SK-N-SH (cell line): ENCODE data around the gene CHMP4A. TPM values are rescaled to one million over a fixed set of nuclear protein-coding genes. Genes with fewer than 3 reads are reported as not detected.
A peak's percentile ranks its signal among the peaks of the same experiment; 100 is the strongest.

ENCODE experiments used
- CTCF ChIA-PET: fragments of 300-600, 350-600 bp; formaldehyde crosslinking; extraction: SDS; loops from one replicate; lab custom pipeline; 2021; lab: Yijun Ruan, JAX
- POLR2A ChIA-PET: fragments of 350-600 bp; sonication (Branson Sonifier 250); formaldehyde crosslinking; extraction: SDS; loops from one replicate; lab custom pipeline; 2020; ENCODE audit warnings: antibody characterized with exemption, inconsistent platforms; lab: Yijun Ruan, JAX
- DNase-seq: peaks from one replicate; pipeline ENCODE4 v3.0.0; 2012
- H2AFZ ChIP-seq: fragments of 200-600 bp; sonication (generic); 2 replicates; pipeline ENCODE4 v1.8.1; 2016; ENCODE audit warnings: antibody characterized with exemption, mild to moderate bottlenecking, low read depth
- H3F3A ChIP-seq: fragments of 200-600 bp; sonication (generic); replicated peaks from 2 replicates; pipeline ENCODE3; 2016; ENCODE audit warnings: antibody characterized with exemption, mild to moderate bottlenecking; ENCODE audit not compliant: insufficient read depth
- H3K27ac ChIP-seq, 2 experiments: fragments of 200-500 bp in 1 of 2; fragments of 200-600 bp in 1 of 2; sonication (Bioruptor generic) in 1 of 2; sonication (generic), shearing (Covaris generic) in 1 of 2; 2 replicates each; pipeline versions ENCODE4 v1.5.1 to v1.6.1; 2014 to 2016; ENCODE audit warnings: low read depth in 2 of 2, inconsistent platforms in 1 of 2, low read length in 1 of 2, mild to moderate bottlenecking in 1 of 2, mixed read lengths in 1 of 2
- H3K27me3 ChIP-seq: fragments of 200-600 bp; sonication (generic), shearing (Covaris generic); 2 replicates; pipeline ENCODE4 v1.6.1; 2016; ENCODE audit warnings: mixed run types; ENCODE audit not compliant: insufficient read depth
- H3K36me3 ChIP-seq, 2 experiments: fragments of 200-500 bp in 1 of 2; fragments of 200-600 bp in 1 of 2; sonication (Bioruptor generic) in 1 of 2; sonication (generic) in 1 of 2; replicated peaks in 1 of 2; 2 replicates each; pipeline versions ENCODE3 to v1.5.1; 2014 to 2016; ENCODE audit warnings: low read length in 1 of 2, mild to moderate bottlenecking in 1 of 2; ENCODE audit not compliant: insufficient read depth in 2 of 2, control insufficient read depth in 1 of 2
- H3K4me1 ChIP-seq, 2 experiments: fragments of 200-500 bp in 1 of 2; fragments of 200-600 bp in 1 of 2; sonication (Bioruptor generic) in 1 of 2; sonication (generic), shearing (Covaris generic) in 1 of 2; 2 replicates each; pipeline versions ENCODE4 v1.5.1 to v1.6.1; 2014 to 2016; ENCODE audit warnings: low read depth in 1 of 2, low read length in 1 of 2, mixed run types in 1 of 2; ENCODE audit not compliant: insufficient read depth in 2 of 2, control insufficient read depth in 1 of 2
- H3K4me2 ChIP-seq: fragments of 200-600 bp; sonication (generic), shearing (Covaris generic); 2 replicates; pipeline ENCODE4 v1.6.1; 2017; ENCODE audit warnings: mixed run types
- H3K4me3 ChIP-seq, 2 experiments: fragments of 200-500 bp in 1 of 2; fragments of 200-600 bp in 1 of 2; sonication (Bioruptor generic) in 1 of 2; sonication (generic), shearing (Covaris generic) in 1 of 2; 2 replicates each; pipeline versions ENCODE4 v1.5.1 to v1.8.1; 2014 to 2016; ENCODE audit warnings: low read depth in 2 of 2, inconsistent platforms in 1 of 2, low read length in 1 of 2, mild to moderate bottlenecking in 1 of 2, mixed read lengths in 1 of 2, moderate library complexity in 1 of 2
- H3K79me2 ChIP-seq: fragments of 200-600 bp; sonication (generic); 2 replicates; pipeline ENCODE4 v1.8.1; 2017; ENCODE audit warnings: mild to moderate bottlenecking; ENCODE audit not compliant: insufficient read depth
- H3K9ac ChIP-seq: fragments of 200-600 bp; sonication (generic); 2 replicates; pipeline ENCODE4 v1.6.1; 2017; ENCODE audit warnings: mixed run types
- H3K9me2 ChIP-seq: fragments of 200-600 bp; sonication (generic); 2 replicates; pipeline ENCODE4 v1.6.1; 2017; ENCODE audit warnings: mixed run types
- H3K9me3 ChIP-seq: fragments of 200-600 bp; sonication (generic); 2 replicates; pipeline ENCODE4 v1.6.1; 2017; ENCODE audit warnings: mixed run types, mild to moderate bottlenecking, moderate library complexity
- H4K20me1 ChIP-seq: fragments of 200-600 bp; sonication (generic); 2 replicates; pipeline ENCODE4 v1.6.1; 2017; ENCODE audit warnings: mild to moderate bottlenecking, mixed run types; ENCODE audit not compliant: insufficient read depth
- ELF1 ChIP-seq: IDR thresholded peaks from 2 replicates; pipeline ENCODE4 v1.4.0; 2012
- EP300 ChIP-seq, 2 experiments: IDR thresholded peaks; 2 replicates each; pipeline versions ENCODE4 v1.4.0 to v1.6.1; 2012; ENCODE audit warnings: borderline replicate concordance in 1 of 2, low read depth in 1 of 2, low read length in 1 of 2
- EZH2phosphoT487 ChIP-seq: fragments of 200-600 bp; sonication (generic); IDR thresholded peaks from 2 replicates; pipeline ENCODE4 v1.6.1; 2017; ENCODE audit warnings: low read depth, mixed run types, mild to moderate bottlenecking, antibody characterized with exemption, moderate library complexity, borderline replicate concordance
- FOSL2 ChIP-seq: IDR thresholded peaks from 2 replicates; pipeline ENCODE4 v1.4.0; 2012; ENCODE audit warnings: low read depth, mild to moderate bottlenecking, moderate library complexity, borderline replicate concordance
- GABPA ChIP-seq: IDR thresholded peaks from 2 replicates; pipeline ENCODE4 v1.4.0; 2012; ENCODE audit warnings: low read depth, mild to moderate bottlenecking
- GATA2 ChIP-seq: sonication (generic); formaldehyde crosslinking; IDR thresholded peaks from 2 replicates; pipeline ENCODE4 v1.5.0; 2020; ENCODE audit warnings: mild to moderate bottlenecking, missing genetic modification reagents
- JUND ChIP-seq: IDR thresholded peaks from 2 replicates; pipeline ENCODE4 v1.4.0; 2012
- MEF2A ChIP-seq: IDR thresholded peaks from 2 replicates; pipeline ENCODE4 v1.4.0; 2012; ENCODE audit warnings: low read depth, borderline replicate concordance
- NRF1 ChIP-seq: IDR thresholded peaks from 2 replicates; pipeline ENCODE4 v1.6.1; 2012; ENCODE audit warnings: low read depth, mild to moderate bottlenecking, low read length
- RCOR1 ChIP-seq: fragments of 150-350 bp; IDR thresholded peaks from 2 replicates; pipeline ENCODE4 v1.6.1; 2017; ENCODE audit warnings: antibody characterized with exemption, low read length
- SMC3 ChIP-seq: IDR thresholded peaks from 2 replicates; pipeline ENCODE4 v1.6.1; 2012; ENCODE audit warnings: low read depth, low read length, improper control_type of control experiment
- TAF1 ChIP-seq: IDR thresholded peaks from 2 replicates; pipeline ENCODE4 v1.6.1; 2012; ENCODE audit warnings: low read depth, mild to moderate bottlenecking, low read length, moderate library complexity, borderline replicate concordance
- TCF12 ChIP-seq: IDR thresholded peaks from 2 replicates; pipeline ENCODE4 v1.4.0; 2012
- TEAD4 ChIP-seq: IDR thresholded peaks from 2 replicates; pipeline ENCODE4 v1.4.0; 2012; ENCODE audit warnings: mild to moderate bottlenecking, borderline replicate concordance; ENCODE audit not compliant: insufficient read depth
- WGBS: methylation state at CpG from one replicate; pipeline ENCODE4 v1.1.6; 2017; ENCODE audit warnings: low lambda C conversion rate; 5-methylcytosine and 5-hydroxymethylcytosine counted together
- polyA plus RNA-seq, 3 experiments: library from polyadenylated mRNA; depleted of rRNA; stranded (reverse); fragments of >200 nt; gene quantifications; 2 replicates each; pipeline ENCODE4 v1.2.3, GENCODE V29; 2012
- TF ChIP-seq, protein P1 (sequence below): IDR thresholded peaks from 2 replicates; pipeline ENCODE4 v1.4.0; 2012; ENCODE audit warnings: low read depth, borderline replicate concordance
- TF ChIP-seq, protein P2 (sequence below): IDR thresholded peaks from 2 replicates; pipeline ENCODE4 v1.4.0; 2012; ENCODE audit warnings: low read depth
- TF ChIP-seq, protein P3 (sequence below): IDR thresholded peaks from 2 replicates; pipeline ENCODE4 v1.6.1; 2012; ENCODE audit warnings: mild to moderate bottlenecking, low read depth, low read length, moderate library complexity
- TF ChIP-seq, protein P4 (sequence below): fragments of 150-350 bp; IDR thresholded peaks from 2 replicates; pipeline ENCODE4 v1.6.1; 2017; ENCODE audit warnings: antibody characterized with exemption, low read length, low read depth, borderline replicate concordance

CHMP4A gene
- polyA plus RNA-seq, 1 of the 3 experiments (the other 2 are of a cell fraction), result 92.4 TPM

DNA sequence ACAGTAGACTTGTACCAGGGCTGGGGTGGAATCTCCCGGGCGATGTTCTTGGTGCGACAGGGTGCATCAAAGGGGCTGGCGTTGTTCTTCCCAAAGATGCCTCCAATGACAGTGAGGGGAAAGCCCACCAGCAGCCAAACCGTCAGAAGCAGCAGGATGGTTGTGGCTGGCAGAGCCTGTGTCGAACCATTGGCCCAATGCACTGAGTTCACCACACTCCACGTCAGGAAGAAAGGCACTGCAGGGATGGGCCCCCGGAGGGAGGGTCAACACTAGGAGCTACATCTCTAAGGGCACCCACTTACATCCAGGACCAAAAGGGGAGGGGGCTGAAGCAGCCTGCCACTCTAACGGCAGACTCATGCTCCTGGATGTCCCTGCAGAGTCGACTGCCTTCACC, 22.9 kb downstream of the CHMP4A start (continued):
- TF ChIP-seq, protein P1, sequence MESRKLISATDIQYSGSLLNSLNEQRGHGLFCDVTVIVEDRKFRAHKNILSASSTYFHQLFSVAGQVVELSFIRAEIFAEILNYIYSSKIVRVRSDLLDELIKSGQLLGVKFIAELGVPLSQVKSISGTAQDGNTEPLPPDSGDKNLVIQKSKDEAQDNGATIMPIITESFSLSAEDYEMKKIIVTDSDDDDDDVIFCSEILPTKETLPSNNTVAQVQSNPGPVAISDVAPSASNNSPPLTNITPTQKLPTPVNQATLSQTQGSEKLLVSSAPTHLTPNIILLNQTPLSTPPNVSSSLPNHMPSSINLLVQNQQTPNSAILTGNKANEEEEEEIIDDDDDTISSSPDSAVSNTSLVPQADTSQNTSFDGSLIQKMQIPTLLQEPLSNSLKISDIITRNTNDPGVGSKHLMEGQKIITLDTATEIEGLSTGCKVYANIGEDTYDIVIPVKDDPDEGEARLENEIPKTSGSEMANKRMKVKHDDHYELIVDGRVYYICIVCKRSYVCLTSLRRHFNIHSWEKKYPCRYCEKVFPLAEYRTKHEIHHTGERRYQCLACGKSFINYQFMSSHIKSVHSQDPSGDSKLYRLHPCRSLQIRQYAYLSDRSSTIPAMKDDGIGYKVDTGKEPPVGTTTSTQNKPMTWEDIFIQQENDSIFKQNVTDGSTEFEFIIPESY, result no peak
- no peak for TF ChIP-seq FOSL2
- TF ChIP-seq TAF1, result no peak
- no peak for TF ChIP-seq TEAD4
- TF ChIP-seq MEF2A, result no peak
- TF ChIP-seq NRF1, result no peak
- TF ChIP-seq, protein P2, sequence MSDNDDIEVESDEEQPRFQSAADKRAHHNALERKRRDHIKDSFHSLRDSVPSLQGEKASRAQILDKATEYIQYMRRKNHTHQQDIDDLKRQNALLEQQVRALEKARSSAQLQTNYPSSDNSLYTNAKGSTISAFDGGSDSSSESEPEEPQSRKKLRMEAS, result no peak
- no peak for TF ChIP-seq EZH2phosphoT487

DNA sequence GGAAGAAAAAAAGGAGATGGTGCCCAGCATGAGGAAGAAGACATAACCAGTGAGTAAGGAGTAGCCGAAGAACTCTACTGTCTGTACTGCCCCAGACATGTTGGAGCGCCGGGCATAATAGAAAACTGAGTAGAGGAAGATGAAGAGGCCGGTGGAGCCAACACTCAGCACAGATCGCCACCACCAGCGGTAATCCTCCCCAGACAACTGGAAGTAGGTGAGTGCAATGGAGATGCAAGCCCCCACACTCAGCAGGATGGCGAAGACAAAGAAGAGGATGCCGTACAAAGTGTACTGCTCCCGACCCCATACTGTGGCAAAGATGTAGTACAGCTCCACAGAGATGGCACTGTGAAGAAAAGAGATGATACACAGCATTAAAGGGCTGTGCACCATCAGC, 23.8 kb downstream of the CHMP4A start:
- H3K4me2 ChIP-seq, result peak overlapping the region; percentile 98
- peaks cover 12 to 23% of the 10 kb centered on the region in 2 experiments for H3K4me1 ChIP-seq
- CTCF ChIA-PET, result interaction anchor here (0.7 to 2.6 kb wide), 5 partner anchors 9 to 131 kb away, joined by 3 to 8 read pairs (median 5); partner anchors contain the start of genes CIDEB and TINF2
- H3K27ac ChIP-seq, result peak overlapping the region; percentile 72 to 82
- H2AFZ ChIP-seq, result peak overlapping the region; percentile 82; the same call in 1 of the 2 replicates
- H3K27me3 ChIP-seq, result no peaks in the 10 kb centered on the region
- POLR2A ChIA-PET, result interaction anchor here (0.6 to 3.2 kb wide), 7 partner anchors 11 to 53 kb away, joined by 3 to 10 read pairs (median 5); partner anchors contain the start of genes CHMP4A, EMC9, PSME2 and RNF31
- TF ChIP-seq, protein P3, sequence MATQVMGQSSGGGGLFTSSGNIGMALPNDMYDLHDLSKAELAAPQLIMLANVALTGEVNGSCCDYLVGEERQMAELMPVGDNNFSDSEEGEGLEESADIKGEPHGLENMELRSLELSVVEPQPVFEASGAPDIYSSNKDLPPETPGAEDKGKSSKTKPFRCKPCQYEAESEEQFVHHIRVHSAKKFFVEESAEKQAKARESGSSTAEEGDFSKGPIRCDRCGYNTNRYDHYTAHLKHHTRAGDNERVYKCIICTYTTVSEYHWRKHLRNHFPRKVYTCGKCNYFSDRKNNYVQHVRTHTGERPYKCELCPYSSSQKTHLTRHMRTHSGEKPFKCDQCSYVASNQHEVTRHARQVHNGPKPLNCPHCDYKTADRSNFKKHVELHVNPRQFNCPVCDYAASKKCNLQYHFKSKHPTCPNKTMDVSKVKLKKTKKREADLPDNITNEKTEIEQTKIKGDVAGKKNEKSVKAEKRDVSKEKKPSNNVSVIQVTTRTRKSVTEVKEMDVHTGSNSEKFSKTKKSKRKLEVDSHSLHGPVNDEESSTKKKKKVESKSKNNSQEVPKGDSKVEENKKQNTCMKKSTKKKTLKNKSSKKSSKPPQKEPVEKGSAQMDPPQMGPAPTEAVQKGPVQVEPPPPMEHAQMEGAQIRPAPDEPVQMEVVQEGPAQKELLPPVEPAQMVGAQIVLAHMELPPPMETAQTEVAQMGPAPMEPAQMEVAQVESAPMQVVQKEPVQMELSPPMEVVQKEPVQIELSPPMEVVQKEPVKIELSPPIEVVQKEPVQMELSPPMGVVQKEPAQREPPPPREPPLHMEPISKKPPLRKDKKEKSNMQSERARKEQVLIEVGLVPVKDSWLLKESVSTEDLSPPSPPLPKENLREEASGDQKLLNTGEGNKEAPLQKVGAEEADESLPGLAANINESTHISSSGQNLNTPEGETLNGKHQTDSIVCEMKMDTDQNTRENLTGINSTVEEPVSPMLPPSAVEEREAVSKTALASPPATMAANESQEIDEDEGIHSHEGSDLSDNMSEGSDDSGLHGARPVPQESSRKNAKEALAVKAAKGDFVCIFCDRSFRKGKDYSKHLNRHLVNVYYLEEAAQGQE, result no peak
- TF ChIP-seq GATA2 (CRISPR knock-in tag) (no peak), TCF12 (no peak), RCOR1 (no peak), GABPA (no peak), JUND (no peak), EZH2phosphoT487 (no peak), ELF1 (no peak), NRF1 (no peak), SMC3 (no peak), EP300 (IDR thresholded peaks at IDR 0.05; ENCODE audit: borderline replicate concordance in 1 of 2, low read depth in 1 of 2, low read length in 1 of 2) (no peak)
- TF ChIP-seq, protein P4, sequence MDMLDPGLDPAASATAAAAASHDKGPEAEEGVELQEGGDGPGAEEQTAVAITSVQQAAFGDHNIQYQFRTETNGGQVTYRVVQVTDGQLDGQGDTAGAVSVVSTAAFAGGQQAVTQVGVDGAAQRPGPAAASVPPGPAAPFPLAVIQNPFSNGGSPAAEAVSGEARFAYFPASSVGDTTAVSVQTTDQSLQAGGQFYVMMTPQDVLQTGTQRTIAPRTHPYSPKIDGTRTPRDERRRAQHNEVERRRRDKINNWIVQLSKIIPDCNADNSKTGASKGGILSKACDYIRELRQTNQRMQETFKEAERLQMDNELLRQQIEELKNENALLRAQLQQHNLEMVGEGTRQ, result no peak
- WGBS, result 94% methylated on average over 9 of the region's 9 CpGs
- no peaks in the 10 kb centered on the region for H3K9me3 ChIP-seq
- H3K36me3 ChIP-seq, result peaks cover 35 to 54% of the 10 kb centered on the region in 2 experiments
- no peaks in the 10 kb centered on the region for H3K9me2 ChIP-seq
- peak overlapping the region; percentile 57; the same call in 1 of the 2 replicates for H3K9ac ChIP-seq
- H3K4me3 ChIP-seq, result no peak overlapping the region
- peaks cover 13% of the 10 kb centered on the region for H3F3A ChIP-seq
- H4K20me1 ChIP-seq, result no peaks in the 10 kb centered on the region
- DNase-seq, result no peak
- H3K79me2 ChIP-seq, result peaks cover 51% of the 10 kb centered on the region
